Activated CD8-positive, alpha-beta memory T cell treated with anti-CD3 and anti-CD28 coated beads for 36 hours (primary cell): ENCODE measurements around the gene CADM2. TPM values are rescaled to one million over a fixed set of nuclear protein-coding genes. Genes with fewer than 3 reads are reported as not detected.
"Not testable (repeated sequence)": the region's sequence is repeated elsewhere in the genome, so short reads cannot be mapped to it uniquely, and the experiment has no call there.

Experiments
- CTCF ChIA-PET: fragments of 350-600 bp; sonication (Branson Sonifier 250); formaldehyde crosslinking; loops from one replicate; lab custom pipeline; 2021; ENCODE audit warnings: antibody characterized with exemption; lab: Charles Lee
- POLR2A ChIA-PET: fragments of 350-600 bp; sonication (Branson Sonifier 250); formaldehyde crosslinking; loops from one replicate; lab custom pipeline; 2021; ENCODE audit warnings: antibody characterized with exemption; lab: Charles Lee
- total RNA-seq, 2 experiments: library from RNA; stranded (reverse); gene quantifications; one replicate each; pipeline ENCODE4 v1.2.3, GENCODE V29; 2021

CADM2 gene
- total RNA-seq, 2 experiments from 2014 or later, result 0.25 to 0.53 TPM

- ChIA-PET POLR2A (no interaction called here), CTCF (no interaction called here)
Measured at GRCh38 chr3:85053626-85054025, 94.8 kb downstream of the CADM2 start.

- CTCF ChIA-PET, result no interaction called here
- POLR2A ChIA-PET, result no interaction called here
Measured at GRCh38 chr3:85054579-85054978, 95.8 kb downstream of the CADM2 start.

DNA sequence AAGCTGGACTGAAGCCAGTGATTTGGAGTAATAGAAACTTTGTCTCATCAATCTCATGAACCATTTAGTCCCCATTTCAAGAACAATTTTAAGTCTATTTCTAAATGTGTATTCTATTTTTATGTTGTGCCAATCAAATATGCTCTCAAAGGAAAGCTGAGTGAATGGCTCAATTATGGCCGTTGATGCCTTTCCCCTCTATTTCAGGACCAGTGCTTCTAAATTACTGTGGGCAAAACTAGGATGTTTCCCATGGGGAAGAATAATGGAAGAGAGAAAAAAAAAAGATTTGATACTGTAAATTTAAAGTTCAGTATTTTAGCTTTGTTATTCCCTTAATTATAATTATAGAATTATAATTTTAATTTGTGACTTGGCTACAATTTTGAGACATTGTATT, 110.1 kb downstream of the CADM2 start:
- ChIA-PET POLR2A (no interaction called here), CTCF (no interaction called here)

DNA sequence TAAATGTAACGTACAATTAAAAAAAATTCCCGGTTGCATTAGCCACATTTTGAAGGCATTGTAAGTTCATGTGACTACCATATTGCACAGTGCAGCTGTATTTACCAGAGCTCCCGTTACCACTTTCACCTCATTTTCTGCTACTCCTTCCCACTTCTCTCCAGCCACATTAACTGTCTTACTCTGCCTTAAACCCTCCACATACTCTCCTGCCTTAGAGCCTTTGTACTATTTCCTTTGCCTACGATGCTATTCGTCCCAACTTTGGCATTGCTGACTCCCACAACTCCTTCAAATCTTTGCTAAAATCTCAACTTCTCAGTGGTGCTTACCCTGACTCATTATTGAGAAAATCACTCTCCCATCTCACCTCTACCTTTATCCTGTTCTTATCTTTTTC, 115.2 kb downstream of the CADM2 start:
- POLR2A ChIA-PET, result no interaction called here
- CTCF ChIA-PET, result no interaction called here

DNA sequence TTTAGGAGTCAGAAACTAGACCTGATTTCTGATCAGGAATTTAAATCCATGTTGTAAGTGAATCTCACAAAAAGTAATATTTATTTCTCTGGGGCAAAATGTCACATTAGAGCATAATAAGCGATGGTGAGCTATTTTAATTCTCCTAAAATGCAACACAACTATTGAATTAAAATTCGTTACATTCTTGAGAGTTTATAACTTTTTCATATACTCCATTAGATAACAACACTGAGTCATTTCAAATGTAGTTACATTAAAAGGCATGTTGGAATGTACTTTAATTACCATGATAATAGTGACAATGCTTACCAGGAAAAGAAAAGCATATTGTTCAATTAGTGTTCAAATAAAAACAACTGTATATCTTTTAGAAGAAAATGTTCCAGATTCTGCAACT, 116.9 kb downstream of the CADM2 start:
- POLR2A ChIA-PET, result no interaction called here
- CTCF ChIA-PET, result no interaction called here

- POLR2A ChIA-PET, result no interaction called here
- CTCF ChIA-PET, result no interaction called here
Measured at GRCh38 chr3:85077018-85077417, 118.2 kb downstream of the CADM2 start.

DNA sequence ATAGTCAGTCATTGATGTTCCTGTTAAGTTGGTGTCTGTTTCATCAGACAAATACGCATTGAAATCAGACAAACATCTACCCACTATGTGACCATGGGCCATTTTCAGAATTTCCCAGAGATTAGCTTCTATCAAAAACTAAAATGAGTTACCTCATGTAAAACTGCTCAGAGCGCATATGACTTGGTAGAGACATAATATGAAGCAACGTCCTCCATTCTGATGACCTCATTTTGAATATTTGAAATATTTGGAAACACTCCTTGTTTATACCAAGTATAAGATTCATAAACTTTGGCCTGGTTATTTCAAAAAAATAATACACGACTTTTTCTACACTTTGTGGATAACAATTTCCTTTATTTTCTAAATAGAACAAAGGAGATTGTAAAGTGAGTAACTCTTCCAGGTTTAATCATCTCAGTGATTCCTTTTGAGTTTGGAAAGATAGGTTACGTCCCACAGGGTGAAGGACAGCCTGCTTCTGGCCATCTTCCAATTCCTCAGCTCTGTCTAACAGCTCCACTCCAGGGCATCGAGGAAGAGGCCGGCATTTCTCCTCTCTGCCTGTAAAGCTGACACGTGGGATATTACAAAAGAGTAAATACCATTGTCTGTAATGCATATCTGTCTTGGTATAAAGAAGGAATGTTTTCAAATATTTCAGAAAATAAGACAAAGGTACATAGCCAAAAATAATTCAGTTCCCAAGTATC, 122.6 kb downstream of the CADM2 start:
- ChIA-PET CTCF (no interaction called here), POLR2A (no interaction called here)

DNA sequence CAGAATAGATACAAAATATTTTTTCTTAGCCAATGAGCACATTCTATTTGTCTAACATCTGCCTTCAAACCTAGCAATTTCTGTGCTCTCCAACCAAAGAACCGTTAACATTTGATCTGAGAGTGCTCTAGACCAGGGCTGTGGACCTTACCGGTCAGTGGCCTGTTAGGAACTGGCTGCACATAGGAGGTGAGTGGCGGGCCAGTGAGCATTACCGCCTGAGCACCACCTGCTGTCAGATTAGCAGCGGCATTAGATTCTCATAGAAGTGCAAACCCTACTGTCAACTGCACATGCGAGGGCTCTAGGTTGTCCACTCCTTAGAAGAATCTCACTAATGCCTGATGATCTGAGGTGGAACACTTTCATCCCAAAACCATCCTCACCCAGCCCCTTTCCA, 131.7 kb downstream of the CADM2 start:
- CTCF ChIA-PET, result no interaction called here
- POLR2A ChIA-PET, result no interaction called here

- ChIA-PET POLR2A (no interaction called here), CTCF (no interaction called here)
Measured at GRCh38 chr3:85100316-85100715, 141.5 kb downstream of the CADM2 start.

DNA sequence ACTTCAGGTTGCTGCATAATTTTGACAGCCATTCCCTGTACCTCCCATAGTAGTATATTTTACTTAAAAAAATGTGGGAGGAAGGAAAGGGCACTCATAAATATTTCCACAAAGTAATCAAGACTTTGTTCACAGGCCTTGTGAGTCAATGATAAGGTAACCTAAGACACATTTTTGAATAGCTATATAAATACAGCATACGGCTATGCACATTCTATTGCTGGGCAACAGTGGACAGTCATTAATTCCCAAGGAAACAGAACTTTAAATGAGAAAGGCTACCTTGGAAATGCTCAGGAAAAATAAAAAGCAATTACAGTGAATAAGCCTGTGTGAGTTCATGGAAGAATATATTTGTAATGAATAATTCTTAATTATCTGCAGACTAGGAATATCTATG, 144.0 kb downstream of the CADM2 start:
- CTCF ChIA-PET, result no interaction called here
- POLR2A ChIA-PET, result no interaction called here

DNA sequence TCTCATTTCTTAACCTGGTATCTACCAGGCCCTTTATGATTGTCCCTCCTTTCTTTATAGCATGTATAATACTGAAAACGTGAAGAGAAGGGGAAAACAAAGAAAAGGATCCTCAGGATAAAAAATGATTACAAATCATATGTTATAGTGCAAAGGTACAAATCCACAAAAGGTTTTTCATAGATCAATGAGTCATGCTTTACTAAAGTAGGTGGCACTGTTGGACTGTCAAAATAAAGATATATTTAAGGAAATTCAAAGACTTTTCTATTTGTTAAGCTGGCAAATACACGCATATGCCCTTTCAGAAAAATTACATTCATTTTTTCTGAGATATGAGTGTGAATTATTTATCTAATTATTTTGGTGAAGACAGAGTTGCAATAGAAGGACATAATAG, 151.6 kb downstream of the CADM2 start:
- CTCF ChIA-PET, result no interaction called here
- POLR2A ChIA-PET, result no interaction called here

GRCh38 chr3:85120879-85121278, 162.1 kb downstream of the CADM2 start:
- ChIA-PET POLR2A (no interaction called here), CTCF (no interaction called here)

- CTCF ChIA-PET, POLR2A ChIA-PET: not testable (repeated sequence)
Measured at GRCh38 chr3:85132864-85133263, 174.1 kb downstream of the CADM2 start.

GRCh38 chr3:85133691-85134420, 175.1 kb downstream of the CADM2 start:
- POLR2A ChIA-PET, CTCF ChIA-PET: not testable (repeated sequence)

- ChIA-PET CTCF (no interaction called here), POLR2A (no interaction called here)
Measured at GRCh38 chr3:85142626-85143025, 183.8 kb downstream of the CADM2 start.

DNA sequence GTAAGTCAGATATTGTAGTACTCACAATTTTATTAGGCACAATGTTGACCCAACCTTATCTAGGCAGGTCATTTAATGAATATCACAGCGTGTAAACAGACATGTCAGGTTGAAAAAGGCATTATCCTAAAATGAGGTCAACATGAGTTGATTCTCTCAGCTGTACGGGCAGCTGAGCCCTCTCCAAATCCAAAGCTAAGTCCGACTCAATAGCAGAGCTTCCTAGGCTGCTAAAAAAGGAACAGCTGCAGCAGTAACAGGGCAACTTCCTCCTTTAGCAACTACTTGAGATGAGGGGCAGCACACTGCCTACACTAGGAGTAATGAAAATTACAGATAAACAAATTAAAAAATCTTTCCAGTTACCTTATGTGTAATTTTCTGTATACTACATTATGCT, 189.2 kb downstream of the CADM2 start:
- POLR2A ChIA-PET, result no interaction called here
- CTCF ChIA-PET, result no interaction called here

DNA sequence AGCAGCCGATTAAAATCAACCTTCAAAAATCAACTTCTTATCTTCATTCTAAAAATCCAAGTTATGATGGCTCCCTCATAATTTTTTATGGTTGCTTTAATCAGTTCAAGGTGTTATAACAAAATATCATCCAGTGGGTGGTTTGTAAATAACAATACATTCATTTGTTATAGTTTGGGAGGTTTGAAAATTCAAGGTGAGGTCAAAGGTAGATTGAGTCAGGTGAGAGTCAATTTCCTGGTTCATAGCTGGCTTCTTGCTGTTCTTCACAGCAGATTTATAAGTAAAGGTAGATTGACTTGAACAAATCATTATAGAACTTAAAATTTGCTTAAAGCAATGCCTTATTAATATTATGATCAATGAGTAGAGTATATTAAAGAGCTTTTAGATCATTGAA, 192.8 kb downstream of the CADM2 start:
- ChIA-PET POLR2A (no interaction called here), CTCF (no interaction called here)

GRCh38 chr3:85153279-85153678, 194.5 kb downstream of the CADM2 start:
- CTCF ChIA-PET, POLR2A ChIA-PET: not testable (repeated sequence)

DNA sequence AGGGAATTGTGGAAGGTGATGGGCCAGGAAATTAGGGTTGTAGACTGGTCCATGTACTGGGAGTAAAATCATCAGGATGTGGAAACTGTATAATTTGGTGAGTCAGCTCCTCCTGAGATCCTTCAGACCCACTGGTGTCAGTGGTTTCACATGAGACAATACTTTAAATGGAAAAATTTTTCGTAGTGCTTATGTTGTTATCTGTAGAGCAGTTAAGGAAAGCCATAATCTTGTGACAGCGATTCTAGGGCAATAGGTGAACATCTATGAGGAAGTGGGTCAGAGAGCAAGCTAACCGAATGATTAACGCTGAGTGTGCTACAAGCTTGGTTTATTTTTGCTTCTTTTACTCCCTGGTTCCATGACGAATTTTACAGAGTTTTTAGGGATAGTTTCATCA, 200.6 kb downstream of the CADM2 start:
- ChIA-PET CTCF (no interaction called here), POLR2A (no interaction called here)

DNA sequence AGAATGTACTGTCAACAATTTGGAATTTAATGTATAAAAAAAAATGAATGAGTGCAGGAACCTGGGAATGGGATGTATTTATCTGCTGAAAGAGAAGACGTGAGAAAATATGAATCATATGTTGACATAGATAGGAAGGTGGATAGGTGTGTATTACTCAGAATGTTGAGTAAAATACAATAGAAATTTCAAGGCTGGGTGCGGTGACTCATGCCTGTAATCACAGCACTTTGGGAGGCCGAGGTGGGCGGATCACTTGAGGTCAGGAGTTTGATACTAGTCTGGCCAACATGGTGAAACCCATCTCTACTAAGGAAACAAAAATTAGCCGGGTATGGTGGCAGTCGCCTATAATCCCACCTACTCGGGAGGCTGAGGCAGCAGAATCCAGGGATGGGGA, 202.8 kb downstream of the CADM2 start:
- ChIA-PET POLR2A (no interaction called here), CTCF (no interaction called here)

GRCh38 chr3:85162905-85163304, 204.1 kb downstream of the CADM2 start:
- ChIA-PET CTCF (no interaction called here), POLR2A (no interaction called here)
